AG09309 (cell line): ENCODE results near the gene PPAT.

Experiments used
- DNase-seq: peaks from one replicate; pipeline ENCODE4 v3.0.0-alpha.2; 2010; ENCODE audit warnings: low read depth
- H3K4me3 ChIP-seq: 2 replicates; pipeline ENCODE4 v1.5.1; 2011; ENCODE audit warnings: mild to moderate bottlenecking, low read depth, low read length, moderate library complexity; ENCODE audit not compliant: control insufficient read depth
- TF ChIP-seq, protein P1 (sequence below): IDR thresholded peaks from 2 replicates; pipeline ENCODE4 v1.5.1; 2011; ENCODE audit warnings: mild to moderate bottlenecking, low read depth, low read length, inconsistent platforms; ENCODE audit not compliant: insufficient read depth, control insufficient read depth; ENCODE audit errors: missing control alignments

Gene PPAT

DNA sequence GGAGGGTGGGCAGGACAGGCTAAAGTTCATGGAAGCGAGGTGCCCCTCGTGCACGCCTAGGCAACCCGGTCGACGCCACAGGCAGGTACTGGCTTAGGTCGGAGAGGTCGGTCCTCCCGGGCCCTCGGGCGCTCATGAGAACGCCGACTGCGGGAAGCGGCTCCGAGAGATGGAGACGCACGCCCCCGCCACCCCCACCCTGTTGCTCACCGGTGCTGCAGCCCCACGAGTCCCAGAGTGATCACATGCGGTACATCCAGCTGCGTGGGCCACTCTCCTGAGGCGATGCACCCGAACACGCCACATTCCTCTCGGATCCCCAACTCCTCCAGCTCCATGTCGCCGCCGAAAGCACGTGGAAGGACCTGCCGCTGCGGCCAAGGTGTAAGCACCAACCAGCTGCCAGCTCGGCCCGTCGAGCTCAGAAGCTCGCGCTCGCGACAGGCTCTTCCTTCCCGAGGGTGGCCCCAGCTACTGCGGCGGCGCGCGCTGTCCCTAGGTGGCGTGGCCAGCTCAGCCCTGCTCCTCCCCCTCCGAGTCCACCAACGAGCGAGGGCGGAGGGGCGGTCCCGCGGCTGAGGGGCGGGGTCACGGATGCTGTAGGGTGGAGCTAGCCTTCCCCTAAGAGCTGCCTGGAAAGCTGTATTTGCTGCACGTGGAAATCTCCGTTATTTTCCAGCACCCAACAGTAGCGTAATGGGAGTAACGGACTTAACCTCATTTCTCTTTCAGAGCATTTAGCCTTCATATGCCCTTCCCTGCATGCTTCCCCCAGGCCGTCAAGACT is at the start of gene PPAT:
Gene PPAT (minus strand): TSS at position 476 of the 787 bp plus-strand sequence. CDS start 138 bp downstream, at position 338.
- TF ChIP-seq, protein P1, sequence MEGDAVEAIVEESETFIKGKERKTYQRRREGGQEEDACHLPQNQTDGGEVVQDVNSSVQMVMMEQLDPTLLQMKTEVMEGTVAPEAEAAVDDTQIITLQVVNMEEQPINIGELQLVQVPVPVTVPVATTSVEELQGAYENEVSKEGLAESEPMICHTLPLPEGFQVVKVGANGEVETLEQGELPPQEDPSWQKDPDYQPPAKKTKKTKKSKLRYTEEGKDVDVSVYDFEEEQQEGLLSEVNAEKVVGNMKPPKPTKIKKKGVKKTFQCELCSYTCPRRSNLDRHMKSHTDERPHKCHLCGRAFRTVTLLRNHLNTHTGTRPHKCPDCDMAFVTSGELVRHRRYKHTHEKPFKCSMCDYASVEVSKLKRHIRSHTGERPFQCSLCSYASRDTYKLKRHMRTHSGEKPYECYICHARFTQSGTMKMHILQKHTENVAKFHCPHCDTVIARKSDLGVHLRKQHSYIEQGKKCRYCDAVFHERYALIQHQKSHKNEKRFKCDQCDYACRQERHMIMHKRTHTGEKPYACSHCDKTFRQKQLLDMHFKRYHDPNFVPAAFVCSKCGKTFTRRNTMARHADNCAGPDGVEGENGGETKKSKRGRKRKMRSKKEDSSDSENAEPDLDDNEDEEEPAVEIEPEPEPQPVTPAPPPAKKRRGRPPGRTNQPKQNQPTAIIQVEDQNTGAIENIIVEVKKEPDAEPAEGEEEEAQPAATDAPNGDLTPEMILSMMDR: peak; percentile 11
- DNase-seq: peak; percentile 83
- peak within 1 kb of the TSS; percentile 91 for H3K4me3 ChIP-seq

DNA sequence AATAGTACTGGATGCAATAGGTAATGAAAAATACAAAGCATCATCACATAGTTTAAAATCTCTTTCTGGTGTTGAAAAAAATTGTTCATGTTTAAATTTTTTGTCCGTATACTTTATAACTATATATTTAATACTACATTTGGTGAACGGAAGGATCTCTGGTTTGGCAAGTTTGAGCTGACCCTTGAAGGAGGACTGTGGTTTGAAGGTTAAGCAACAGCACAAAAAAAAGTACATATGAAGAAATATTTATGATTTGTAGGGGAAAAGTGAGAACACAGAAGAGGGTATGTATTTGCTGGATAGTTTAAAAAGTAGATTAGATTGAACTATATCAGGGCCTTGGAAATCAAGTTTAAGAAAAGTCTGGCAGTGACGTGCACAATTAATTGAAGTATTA is 45.3 kb upstream of the PPAT start:
- TF ChIP-seq, protein P1: no peak
- no peak overlapping the region for H3K4me3 ChIP-seq
- DNase-seq: no peak

GRCh38 chr4:56477192-56477702 is 41.8 kb upstream of the PPAT start:
- TF ChIP-seq, protein P1: no peak
- DNase-seq: no peak
- H3K4me3 ChIP-seq: no peak overlapping the region

- TF ChIP-seq, protein P1: no peak
- H3K4me3 ChIP-seq: no peak overlapping the region
- no peak for DNase-seq
Measured at GRCh38 chr4:56475917-56476316, 40.5 kb upstream of the PPAT start.

DNA sequence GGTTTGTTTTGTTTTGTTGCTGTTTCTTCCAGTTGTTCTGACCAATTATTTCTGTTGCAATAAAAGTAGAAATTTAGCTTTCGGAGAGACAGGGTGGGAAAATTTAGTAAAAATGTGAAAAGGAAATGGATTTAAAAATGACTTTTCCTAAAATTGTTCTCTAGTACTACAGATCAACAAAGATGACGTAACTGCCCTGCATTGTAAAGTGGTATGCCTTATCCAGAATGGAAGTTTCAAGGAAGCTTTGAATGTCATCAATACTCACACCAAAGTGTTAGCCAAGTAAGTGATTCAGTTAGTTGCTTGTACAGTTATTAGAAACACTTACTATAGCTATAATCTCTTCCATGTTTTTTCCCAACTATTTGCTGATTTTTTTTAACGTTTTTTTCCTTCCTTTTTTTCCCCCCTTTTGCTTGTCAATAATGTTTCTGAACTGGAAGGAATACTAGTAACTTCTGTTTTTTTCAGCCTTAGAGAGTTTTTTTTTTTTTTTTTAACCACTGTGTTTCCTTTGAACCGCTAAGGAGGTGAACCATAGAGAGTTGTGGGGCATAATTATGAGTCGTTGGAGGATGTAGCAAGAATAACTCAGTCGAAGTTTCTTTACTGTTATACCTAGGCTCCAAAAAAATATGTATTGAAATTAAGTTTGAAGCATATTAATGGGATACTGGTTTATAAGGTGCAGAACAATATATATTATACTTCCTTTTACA is 34.2 kb upstream of the PPAT start:
- TF ChIP-seq, protein P1: no peak
- no peak overlapping the region for H3K4me3 ChIP-seq
- no peak for DNase-seq

- peak overlapping the region; percentile 90 for H3K4me3 ChIP-seq
- TF ChIP-seq, protein P1: no peak
- no peak for DNase-seq
Measured at GRCh38 chr4:56468097-56468422, 32.6 kb upstream of the PPAT start.
